Activated CD4-positive, alpha-beta T cell treated with anti-CD3 and anti-CD28 coated beads, Interleukin-2, amount 50 U/mL, for 24 hours (primary cell): ENCODE data around the gene AADACL2.

ENCODE experiments used
- DNase-seq, 2 donors: peaks; one replicate each; pipeline ENCODE4 v3.0.0-alpha.2; 2020; ENCODE audit warnings: low read depth in 1 of 2, low spot score in 1 of 2

AADACL2 gene, protein sequence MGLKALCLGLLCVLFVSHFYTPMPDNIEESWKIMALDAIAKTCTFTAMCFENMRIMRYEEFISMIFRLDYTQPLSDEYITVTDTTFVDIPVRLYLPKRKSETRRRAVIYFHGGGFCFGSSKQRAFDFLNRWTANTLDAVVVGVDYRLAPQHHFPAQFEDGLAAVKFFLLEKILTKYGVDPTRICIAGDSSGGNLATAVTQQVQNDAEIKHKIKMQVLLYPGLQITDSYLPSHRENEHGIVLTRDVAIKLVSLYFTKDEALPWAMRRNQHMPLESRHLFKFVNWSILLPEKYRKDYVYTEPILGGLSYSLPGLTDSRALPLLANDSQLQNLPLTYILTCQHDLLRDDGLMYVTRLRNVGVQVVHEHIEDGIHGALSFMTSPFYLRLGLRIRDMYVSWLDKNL

DNA sequence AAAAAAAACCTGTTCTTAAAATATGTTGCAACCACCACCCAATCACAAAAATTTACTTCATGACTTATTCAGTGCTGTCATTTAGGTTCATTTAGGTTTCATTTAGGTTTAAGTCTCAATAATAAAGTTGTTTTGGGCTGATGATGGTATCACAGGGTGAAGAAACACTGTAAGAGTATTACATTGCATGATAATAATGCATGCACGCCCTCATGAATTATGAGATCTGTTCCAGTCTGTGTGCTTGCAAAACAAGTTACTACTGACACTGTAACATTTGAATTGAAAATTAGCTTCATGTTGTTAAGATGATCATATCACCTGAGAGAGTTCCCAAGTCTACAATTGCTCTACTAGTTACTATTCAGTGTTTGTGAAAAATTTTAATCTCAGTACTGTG is at the start of gene AADACL2:
TSS of gene AADACL2 (plus strand) at position 315 of the 400 bp plus-strand sequence. CDS start 109 bp downstream, outside the sequence.
- no peak for DNase-seq

DNA sequence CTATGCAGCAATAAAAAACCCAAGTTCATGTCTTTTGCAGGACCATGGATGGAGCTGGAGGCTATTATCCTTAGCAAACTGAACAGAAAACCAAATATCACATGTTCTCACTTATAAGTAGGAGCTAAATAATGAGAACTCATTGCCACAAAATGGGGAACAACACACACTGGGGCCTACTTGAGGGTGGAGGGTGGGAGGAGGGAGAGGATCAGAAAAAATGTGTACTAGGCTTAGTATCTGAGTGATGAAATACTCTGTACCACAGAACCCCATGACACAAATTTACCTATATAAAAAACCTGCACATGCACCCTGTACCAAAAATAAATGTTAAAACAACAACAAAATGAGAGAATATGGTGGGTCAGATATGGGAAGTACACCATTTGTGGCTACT is 49.6 kb upstream of the AADACL2 start:
- no peak for DNase-seq

DNA sequence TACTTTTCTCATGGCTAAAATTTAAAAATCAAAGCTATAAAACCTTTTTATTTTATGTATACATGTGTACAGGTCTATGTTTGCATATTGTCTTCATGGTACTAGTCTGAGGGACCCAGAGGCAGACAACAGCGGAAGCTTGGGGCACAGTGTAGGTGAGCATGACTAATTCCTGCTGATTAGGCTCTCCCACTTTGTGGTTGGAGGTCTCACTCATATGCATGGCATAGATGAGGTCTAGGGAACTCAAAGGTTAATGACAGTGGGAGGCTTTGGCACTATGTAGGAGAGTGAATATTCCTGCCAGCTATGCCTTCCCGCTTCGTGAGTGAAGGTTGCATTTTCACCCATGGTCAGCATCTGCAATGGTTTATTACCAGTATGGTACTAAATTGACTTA is 47.5 kb upstream of the AADACL2 start:
- no peak for DNase-seq

DNA sequence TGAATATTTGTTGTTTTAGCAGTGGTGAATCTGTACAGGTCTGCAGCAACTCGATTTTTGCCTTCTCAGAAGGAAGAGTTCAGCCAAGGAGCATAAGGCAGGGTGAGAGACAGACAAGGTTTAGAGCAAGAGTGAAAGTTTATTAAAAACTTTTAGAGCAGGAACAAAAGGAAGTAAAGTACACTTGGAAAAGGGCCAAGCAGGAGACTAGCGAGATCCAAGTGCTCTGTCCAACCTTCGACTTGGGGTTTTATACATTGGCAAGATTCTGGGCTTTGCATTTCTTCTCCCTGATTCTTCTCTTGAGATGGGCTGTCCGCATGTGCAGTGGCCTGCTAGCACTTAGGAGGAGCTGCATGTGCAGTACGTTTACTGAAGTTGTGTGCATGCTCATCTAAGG is 46.7 kb upstream of the AADACL2 start:
- no peak for DNase-seq

DNA sequence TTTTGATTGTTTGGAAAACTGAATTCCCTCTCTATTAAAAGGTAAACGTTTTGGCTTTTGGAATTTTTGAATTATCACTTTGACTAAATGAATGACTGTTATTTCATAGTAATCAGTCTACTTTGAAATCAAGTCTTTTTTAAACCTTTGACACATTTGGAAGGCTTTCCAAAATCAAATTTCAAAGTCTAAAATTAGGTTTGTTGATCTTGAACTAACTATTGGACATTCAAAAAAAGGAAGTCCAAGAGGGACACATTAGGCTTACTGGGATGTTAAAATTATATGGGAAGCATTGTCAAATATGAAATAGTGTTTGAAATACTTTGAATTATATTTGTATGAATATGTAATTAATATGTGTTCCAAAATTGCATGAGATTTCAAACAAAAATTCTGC is 45.2 kb upstream of the AADACL2 start:
- DNase-seq, result no peak

DNA sequence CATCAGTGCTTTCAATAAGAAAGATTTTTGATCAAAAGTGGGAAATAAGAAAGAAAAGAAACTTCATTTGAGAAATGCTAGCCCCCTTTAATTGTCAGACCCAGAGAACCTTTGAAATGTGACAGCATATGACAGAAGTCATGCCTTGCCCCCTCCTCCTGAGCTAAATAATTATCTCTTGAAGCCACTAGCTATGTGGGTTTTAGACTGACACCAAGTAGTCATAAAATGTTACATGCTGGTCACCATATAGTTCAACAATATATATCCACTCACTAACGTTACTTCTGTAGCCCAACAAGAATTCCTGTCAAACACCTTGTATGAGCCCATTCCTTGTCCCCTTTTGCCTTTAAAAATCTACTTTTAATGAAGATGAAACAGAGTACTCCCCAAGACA is 43.1 kb upstream of the AADACL2 start:
- DNase-seq, result no peak

DNA sequence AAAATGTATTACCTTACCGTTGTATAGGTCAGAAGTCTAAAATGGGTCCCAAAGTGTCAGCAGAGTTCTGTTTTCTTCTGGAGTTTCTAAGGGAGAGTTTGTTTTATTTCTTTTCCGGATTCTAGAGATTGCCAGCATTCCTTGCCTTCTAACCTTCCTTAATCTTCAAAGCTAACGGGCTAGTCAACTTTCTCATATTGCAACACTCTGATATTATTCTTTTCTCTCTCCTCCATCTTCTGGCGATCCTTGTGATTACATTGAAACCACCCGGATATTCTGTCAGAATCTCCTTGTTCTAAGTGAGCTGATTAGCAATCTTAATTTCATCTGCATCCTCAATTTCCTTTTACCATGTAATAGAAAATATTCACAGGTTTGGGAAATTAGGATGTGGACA is 36.2 kb upstream of the AADACL2 start:
- DNase-seq, result no peak

DNA sequence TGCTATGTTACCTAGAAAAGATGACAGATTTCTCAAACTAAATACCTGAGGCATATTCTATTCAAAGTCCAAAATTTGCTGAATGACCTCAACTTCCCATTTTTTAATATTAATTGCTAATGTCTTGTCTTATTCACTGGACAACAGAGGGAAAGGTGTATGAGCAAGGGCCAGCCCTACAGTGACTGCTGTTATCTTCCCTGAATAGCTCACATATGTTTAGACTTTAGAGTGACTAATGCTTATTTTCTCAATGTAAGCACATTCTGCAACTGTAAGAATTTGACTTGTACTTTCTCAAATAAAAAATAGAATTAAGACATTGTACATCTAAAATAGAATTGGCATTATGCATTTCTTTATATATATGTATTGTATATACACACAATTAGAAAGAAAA is 26.5 kb upstream of the AADACL2 start:
- no peak for DNase-seq

DNA sequence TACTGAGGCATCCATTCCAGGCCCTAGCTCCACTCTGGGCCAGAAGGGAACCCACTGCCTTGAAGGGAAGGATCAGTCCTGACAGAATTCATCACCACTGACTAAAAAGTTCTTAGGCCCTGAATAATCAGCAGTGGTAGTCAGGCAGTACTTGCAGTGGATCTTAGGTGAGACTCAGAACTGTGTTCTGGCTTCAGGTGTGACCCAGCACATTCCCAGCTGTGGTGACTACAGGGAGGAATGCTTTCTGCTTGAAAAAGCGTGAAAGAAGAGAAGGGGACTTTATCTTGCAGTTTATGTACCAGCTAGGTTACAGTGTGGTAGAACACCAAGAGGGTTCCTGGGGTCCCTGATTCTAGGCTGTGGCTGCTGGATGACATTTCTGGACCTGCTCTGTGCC is 24.9 kb upstream of the AADACL2 start:
- DNase-seq, result no peak

DNA sequence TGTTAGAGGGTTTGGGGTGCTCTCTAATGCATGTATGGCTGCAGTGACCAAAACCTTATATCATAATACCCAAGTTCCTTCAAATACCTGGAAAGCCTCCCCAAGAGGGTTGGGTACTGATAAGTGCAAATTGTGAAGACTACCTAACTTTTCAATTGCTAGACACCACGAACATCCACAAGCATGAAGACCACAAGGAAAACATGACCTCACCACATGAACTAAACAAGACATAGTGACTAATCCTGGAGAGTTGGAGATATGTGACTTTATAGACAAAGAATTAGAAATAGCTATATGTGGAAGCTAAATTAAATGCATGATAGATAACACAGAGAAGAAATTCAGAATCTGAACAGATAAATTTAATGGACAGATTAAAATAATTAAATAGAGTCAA is 23.9 kb upstream of the AADACL2 start:
- no peak for DNase-seq

DNA sequence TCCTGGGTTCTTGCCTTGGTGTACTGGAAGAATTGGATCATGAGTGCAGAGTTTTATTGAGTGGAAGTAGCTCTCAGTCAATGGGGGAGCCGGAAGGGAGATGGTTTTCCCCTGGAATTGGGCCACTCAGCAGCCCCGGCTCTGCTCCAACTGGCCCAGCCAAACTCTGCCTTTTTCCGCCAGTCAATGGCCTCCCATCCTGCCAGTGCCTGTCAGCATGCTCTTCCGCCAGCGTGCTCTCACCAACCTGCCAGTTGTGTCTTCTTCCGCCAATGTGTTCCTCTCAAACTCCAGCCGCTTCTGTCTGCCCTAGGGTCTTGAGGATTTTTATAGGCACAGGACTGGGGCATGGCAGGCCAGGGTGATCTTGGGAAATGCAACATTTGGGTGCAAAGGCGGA is 12.4 kb upstream of the AADACL2 start:
- no peak for DNase-seq

DNA sequence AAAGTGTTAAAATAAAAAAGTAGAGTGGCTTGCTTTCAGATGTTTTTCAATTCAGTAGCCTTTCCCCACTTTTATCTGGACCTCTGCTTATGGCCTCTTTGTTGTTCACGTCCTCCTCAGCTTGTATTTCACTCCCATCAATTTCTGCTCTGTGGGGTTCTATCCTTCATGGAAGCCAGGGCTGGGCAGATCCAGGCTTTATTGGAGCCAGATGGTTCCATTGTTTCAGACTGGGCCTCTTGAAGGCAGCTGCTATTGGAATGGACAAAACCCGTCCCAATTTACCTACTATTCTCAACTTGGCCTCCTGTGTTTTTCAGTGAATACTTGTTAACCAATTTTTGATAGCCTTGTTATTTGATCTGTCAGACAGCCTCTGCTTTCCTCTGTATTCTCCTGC is 10.9 kb upstream of the AADACL2 start:
- DNase-seq, result no peak

DNA sequence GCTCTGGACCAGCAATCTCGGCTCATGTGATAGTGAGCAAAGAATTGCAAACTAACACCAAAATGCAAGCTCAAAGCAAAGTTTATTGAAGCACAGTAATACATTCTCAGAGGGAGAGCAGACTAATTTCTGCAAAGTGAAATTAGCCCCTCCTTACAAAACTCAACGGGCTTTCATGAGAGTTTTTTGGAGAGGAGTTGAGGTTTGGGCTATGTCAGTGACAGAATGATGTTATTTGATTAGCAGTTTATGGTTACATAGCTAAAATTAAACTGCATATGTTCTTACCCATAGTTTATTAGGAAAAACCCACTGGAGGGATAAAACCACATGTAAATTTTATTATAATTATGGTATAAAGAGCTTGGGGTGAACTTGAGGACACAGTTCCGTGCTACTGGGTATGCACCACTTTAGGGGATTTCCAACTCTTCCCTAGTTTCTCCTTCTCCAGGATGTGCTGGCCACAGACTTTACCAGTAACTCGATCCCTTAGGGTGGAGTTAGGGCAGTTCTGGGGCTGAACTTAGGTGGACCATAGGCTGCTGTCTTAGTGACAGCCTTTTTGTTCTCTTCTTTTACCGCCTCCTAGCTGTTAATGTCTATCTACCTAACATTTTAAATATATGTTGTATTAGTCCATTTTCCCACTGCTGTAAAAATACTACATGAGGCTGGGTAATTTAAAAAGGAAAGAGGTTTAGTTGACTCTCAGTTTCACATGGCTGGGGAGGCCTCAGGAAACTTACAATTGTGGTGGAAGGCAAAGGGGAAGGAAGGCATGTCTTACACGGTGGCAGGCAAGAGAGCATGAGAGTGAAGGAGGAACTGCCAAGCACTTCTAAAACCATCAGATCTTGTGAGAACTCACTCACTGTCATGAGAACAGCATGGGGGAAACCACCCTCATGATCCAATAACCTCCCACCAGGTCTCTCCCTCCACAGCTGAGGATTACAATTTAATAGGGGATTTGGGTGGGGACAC is 8.9 kb upstream of the AADACL2 start:
- DNase-seq, result no peak

DNA sequence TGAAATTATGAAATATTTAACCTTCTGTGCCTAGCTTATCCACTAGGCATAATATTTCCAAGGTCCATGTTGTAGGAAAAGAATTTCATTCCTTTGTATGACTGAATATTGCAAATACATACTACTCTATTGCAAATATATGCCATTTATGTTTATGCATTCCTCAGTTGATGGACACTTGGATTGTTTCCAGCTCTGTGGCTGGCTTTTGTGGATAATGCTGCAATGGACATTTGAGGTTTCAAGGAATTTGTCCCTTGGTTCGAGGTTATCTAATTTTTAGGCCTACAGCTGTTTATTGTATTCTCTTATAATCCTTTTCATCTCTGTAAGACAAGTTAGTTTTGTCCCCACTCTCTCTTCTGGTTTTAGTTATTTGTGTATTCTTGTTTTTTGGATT is 7.7 kb upstream of the AADACL2 start:
- no peak for DNase-seq

DNA sequence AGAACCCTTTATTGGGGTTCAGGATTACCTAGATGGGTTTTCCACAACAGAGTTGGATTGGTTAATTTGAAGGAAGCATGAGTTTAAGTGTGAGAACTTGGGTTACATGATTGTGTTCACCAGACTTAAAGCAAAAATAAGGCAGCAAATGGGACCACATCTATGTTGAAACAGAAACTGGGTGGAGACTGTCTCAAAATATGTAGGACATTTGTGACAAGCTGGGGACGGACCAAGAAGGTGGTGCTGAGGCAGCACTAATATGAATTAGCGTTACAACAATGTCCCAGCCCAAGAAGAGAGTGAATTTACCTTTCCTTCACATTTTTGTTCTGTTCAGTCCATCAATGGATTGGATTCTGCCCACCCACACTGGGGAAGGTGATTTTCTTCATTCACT is 866 bp upstream of the AADACL2 start:
- no peak for DNase-seq

DNA sequence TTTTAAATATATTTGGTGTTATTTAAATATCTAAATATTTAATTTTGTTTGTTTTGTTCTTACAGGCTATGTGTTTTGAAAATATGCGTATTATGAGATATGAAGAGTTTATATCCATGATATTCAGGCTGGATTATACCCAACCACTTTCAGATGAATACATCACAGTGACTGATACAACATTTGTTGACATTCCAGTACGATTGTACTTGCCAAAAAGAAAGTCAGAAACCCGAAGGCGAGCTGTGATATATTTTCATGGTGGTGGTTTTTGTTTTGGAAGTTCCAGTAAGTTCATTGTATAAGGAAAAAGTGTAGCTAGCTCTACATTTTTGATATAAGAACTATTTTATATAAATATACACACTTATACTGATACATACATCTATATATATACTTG is 6.9 kb downstream of the AADACL2 start:
- no peak for DNase-seq

DNA sequence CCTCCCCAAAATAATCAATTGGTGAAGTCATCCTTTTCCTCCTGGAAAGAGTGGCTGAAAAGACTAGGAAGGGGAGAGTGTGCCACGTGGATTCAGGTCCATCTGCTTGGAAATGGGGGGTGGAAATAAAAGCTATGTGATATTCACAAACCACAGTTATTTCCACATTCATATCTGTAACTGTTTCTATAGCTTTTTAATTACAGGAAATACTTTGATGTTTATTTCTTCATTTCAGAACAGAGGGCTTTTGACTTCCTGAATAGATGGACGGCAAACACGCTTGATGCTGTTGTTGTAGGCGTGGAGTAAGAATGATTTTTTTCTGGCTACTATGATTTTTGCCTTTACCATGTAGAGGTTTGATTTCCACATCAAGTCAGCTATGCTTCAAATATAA is 10.1 kb downstream of the AADACL2 start:
- no peak for DNase-seq

DNA sequence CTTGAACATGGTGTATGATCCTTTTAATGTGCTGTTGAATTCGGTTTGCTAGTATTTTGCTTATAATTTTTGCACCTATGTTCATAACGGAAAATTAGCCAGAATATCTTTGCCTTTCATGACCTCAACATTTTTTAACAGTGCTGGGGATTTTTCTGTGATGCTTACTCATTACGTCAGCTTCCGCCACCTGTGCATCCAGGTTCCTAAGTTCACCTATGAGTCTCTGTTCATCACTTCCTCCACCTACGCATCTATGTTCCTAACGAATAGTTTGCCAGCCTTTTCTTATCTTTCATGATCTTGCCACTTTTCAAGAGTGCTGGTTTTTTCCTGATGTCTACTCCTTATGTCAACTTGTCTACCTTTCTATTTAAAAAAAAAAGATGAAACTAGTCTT is 16.5 kb downstream of the AADACL2 start:
- DNase-seq, result no peak

DNA sequence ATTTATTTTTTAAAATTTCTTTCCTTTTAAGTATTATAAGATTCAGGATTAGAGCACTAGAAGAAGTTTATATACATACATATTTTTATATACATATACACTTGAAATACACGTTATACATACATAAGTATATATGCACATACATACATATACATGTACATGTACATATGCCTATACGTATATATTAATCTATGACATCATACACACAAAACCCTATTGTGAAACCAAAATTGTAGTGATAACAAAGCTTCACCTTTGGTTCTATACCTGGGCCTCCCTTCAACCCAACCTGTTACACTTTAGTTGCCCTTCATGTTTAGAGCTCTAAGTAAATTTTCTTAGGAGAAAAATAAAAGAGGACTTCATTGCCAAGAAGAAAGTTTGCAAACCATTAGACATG is 17.0 kb downstream of the AADACL2 start:
- no peak for DNase-seq

DNA sequence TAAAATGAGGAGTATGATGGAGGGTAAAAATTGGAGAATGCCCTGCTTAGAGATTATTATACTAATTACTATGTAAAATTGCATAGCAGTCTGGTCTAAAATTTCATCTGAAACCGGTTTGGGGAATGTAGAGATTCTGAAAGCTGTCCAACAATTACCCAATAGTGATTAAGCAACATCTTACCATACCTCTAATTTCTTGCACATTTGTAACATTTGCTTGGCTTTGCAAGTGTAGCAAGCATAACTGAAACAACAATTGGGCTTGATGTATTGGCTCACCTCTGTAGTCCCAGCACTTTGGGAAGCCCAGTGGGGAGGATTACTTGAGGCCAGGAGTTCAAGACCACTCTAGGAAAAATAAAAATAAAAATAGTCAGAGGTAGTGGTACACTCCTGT is 17.4 kb downstream of the AADACL2 start:
- no peak for DNase-seq

DNA sequence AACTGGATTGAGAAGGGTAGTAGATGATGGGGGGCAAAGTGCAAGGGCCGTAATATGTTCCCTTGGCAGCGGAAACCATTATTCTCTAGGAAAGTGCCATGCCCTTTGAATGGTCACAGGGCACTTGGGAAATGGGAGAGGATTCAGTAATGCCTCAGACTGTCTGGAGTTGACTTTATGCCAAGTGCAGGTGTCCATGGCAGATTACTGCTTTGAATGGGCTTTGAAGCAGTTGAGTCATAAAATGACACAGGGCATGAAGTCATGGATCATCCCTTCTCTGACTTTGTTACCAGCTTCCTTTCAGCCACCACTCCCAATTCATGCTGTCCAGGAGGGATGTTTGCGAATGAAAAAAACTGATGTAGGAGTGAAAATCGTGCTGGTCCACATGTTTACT is 20.1 kb downstream of the AADACL2 start:
- DNase-seq, result no peak

DNA sequence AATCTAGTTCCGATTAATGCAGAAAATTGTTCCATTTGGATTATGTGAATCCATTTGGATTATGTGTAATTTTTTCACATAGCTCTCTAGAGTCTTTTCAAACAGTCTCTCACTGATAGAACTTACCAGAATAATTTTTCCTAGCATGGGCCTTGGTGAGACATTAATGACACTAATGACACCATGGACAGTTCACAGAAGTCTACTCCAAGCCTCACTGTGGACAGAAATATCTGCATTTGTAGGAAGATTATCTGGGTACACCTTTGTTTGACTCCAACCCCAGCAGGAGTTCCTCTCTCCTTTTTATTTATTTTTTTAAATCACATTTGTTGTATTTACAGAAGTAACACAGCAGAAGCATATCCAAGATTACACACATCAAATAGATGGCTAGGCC is 27.9 kb downstream of the AADACL2 start:
- DNase-seq, result no peak
